ENCODE measurements around the gene TMEM253. TPM values are rescaled to one million over a fixed set of nuclear protein-coding genes. Genes with fewer than 3 reads are reported as not detected.

TMEM253 gene
- total RNA-seq, 2 donors from 2014 or later = 0.40 to 0.49 TPM

DNA sequence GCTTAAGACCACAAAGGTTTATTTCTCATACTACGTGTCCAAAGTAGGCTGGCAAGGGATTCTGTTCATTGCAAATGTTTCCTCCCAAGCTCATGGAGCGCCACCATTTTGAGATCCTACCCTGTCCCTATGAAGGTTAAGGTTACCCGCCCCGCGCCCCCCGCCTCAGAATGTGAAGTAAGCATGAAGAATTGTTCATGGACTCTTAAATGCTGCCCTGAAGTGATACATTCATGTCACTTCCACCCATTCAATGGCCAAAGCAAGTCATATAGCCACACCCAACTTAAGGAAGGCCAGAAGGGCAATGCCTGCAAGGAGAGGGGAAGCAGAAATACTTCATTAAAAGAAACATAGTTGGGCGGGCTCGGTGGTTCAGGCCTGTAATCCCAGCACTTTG lies 4.2 kb downstream of the TMEM253 start:
- no peak for TF ChIP-seq CTCF (conservative IDR thresholded peaks at IDR 0.05)
- Histone ChIP-seq H3K36me3 (ENCODE audit: control insufficient read depth, insufficient read depth, low read length) (no peaks in the 10 kb centered on the region), H3K27ac (ENCODE audit: low read depth, low read length) (peak overlapping the region; percentile 49), H3K4me3 (ENCODE audit: low read length) (peak overlapping the region; percentile 84), H3K27me3 (ENCODE audit: control insufficient read depth, insufficient read depth, low read length, poor library complexity, severe bottlenecking) (peaks cover 10% of the 10 kb centered on the region), H3K9ac (ENCODE audit: extremely low read depth, low read length, poor library complexity, severe bottlenecking) (peak overlapping the region; percentile 96), H3K9me3 (ENCODE audit: control insufficient read depth, low read length) (no peaks in the 10 kb centered on the region), H3K4me1 (ENCODE audit: control insufficient read depth, insufficient read depth, low read length) (peaks cover 10% of the 10 kb centered on the region)
- Mint-ChIP-seq H3K4me1 (peaks cover 28% of the 10 kb centered on the region), H3K27me3 (ENCODE audit: insufficient read depth) (peaks cover 23% of the 10 kb centered on the region), H3K4me3 (no peak overlapping the region), H3K27ac (no peak overlapping the region), H3K9me3 (no peaks in the 10 kb centered on the region), H3K36me3 (ENCODE audit: low read depth) (no peaks in the 10 kb centered on the region)
- peak; percentile 30 for DNase-seq
- WGBS, 2 experiments (ENCODE audit: insufficient coverage in 1 of 2, insufficient read length in 1 of 2) = 92 to 94% methylated on average over 7 to 8 of the region's 8 CpGs

- H3K36me3 Mint-ChIP-seq (ENCODE audit: low read depth) = no peaks in the 10 kb centered on the region
- H3K27me3 Mint-ChIP-seq (ENCODE audit: insufficient read depth) = peaks cover 13% of the 10 kb centered on the region
- H3K27ac Mint-ChIP-seq = no peak overlapping the region
- Histone ChIP-seq H3K36me3 (ENCODE audit: control insufficient read depth, insufficient read depth, low read length) (no peaks in the 10 kb centered on the region), H3K9me3 (ENCODE audit: control insufficient read depth, low read length) (no peaks in the 10 kb centered on the region), H3K9ac (ENCODE audit: extremely low read depth, low read length, poor library complexity, severe bottlenecking) (no peak overlapping the region), H3K4me1 (ENCODE audit: control insufficient read depth, insufficient read depth, low read length) (peaks cover 10% of the 10 kb centered on the region), H3K27me3 (ENCODE audit: control insufficient read depth, insufficient read depth, low read length, poor library complexity, severe bottlenecking) (peaks cover 2% of the 10 kb centered on the region), H3K27ac (ENCODE audit: low read depth, low read length) (peak overlapping the region; percentile 21), H3K4me3 (ENCODE audit: low read length) (no peak overlapping the region)
- TF ChIP-seq CTCF (conservative IDR thresholded peaks at IDR 0.05) = no peak
- 81 to 86% methylated on average over 2 to 4 of the region's 4 CpGs for WGBS, 2 experiments (ENCODE audit: insufficient coverage in 1 of 2, insufficient read length in 1 of 2)
- no peaks in the 10 kb centered on the region for H3K9me3 Mint-ChIP-seq
- no peak overlapping the region for H3K4me3 Mint-ChIP-seq
- no peak for DNase-seq
- peaks cover 28% of the 10 kb centered on the region for H3K4me1 Mint-ChIP-seq
Observed at GRCh38 chr14:21106176-21106497, 5.3 kb downstream of the TMEM253 start.

DNA sequence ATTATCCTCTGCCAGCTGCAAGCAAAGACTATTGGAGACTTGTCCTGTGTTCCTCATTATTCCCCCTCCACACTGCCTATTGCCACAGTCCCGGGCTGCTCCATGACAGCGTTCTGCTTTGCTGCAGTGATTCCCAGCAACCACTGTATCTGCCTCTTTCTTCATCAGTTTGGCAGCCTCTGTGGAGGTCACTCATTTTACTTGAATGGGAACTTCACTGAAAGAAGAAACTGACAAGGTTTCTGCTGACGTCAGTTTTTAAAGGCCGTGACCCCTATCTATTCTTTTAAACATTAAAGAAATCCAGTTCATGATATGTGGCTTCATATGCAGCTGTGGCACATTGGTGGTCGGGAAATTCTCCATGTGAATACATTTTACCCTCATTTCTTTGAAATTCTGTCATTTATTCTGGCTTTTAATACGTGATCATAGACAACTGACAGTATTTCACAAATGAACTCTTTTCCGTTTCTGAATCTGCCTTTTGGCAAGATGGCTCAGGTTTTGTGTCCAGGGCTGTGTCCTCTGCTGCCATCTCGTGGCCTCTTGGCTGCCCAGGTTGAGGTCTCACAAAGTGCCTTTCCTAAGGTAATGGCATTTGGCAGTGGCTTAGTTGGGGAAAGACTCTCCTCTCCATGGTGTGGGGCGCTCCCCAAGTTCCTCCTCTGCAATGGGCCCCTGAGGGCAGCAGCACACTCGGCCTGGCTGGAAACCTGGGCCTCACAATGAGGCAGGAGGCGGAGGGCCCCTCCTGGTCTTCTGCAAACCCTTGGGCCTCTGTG lies 5.8 kb downstream of the TMEM253 start:
- Histone ChIP-seq H3K4me1 (ENCODE audit: control insufficient read depth, insufficient read depth, low read length) (peaks cover 10% of the 10 kb centered on the region), H3K9me3 (ENCODE audit: control insufficient read depth, low read length) (no peaks in the 10 kb centered on the region), H3K4me3 (ENCODE audit: low read length) (no peak overlapping the region), H3K9ac (ENCODE audit: extremely low read depth, low read length, poor library complexity, severe bottlenecking) (no peak overlapping the region), H3K27me3 (ENCODE audit: control insufficient read depth, insufficient read depth, low read length, poor library complexity, severe bottlenecking) (no peaks in the 10 kb centered on the region), H3K36me3 (ENCODE audit: control insufficient read depth, insufficient read depth, low read length) (no peaks in the 10 kb centered on the region), H3K27ac (ENCODE audit: low read depth, low read length) (peak overlapping the region; percentile 21)
- H3K27ac Mint-ChIP-seq = peak overlapping the region; percentile 68
- H3K4me1 Mint-ChIP-seq = peaks cover 27% of the 10 kb centered on the region
- no peak overlapping the region for H3K4me3 Mint-ChIP-seq
- TF ChIP-seq CTCF (conservative IDR thresholded peaks at IDR 0.05) = peak; percentile 95
- H3K36me3 Mint-ChIP-seq (ENCODE audit: low read depth) = no peaks in the 10 kb centered on the region
- peak; percentile 95 for DNase-seq
- 34 to 40% methylated on average over 8 to 11 of the region's 11 CpGs for whole genome bisulfite sequencing, 2 experiments (ENCODE audit: insufficient coverage in 1 of 2, insufficient read length in 1 of 2)
- H3K27me3 Mint-ChIP-seq (ENCODE audit: insufficient read depth) = peaks cover 8% of the 10 kb centered on the region
- H3K9me3 Mint-ChIP-seq = no peaks in the 10 kb centered on the region

All from endodermal cell (in vitro differentiated cells).